GM12878 (cell line): ENCODE data around the gene HMBS. TPM values are rescaled to one million over a fixed set of nuclear protein-coding genes. Genes with fewer than 3 reads are reported as not detected.

Source experiments
- CBX5 ChIP-seq: sonication (generic); IDR thresholded peaks from 2 replicates; pipeline ENCODE4 v1.6.1; 2016; ENCODE audit warnings: low read depth, moderate library complexity, mild to moderate bottlenecking, inconsistent platforms
- CHD4 ChIP-seq: fragments of 200-600 bp; sonication (generic); IDR thresholded peaks from 2 replicates; pipeline ENCODE4 v1.6.1; 2016; ENCODE audit warnings: mild to moderate bottlenecking
- CREM ChIP-seq: IDR thresholded peaks from 2 replicates; pipeline ENCODE4 v1.6.1; 2014; ENCODE audit warnings: antibody characterized with exemption, low read depth
- ETV6 ChIP-seq, 2 experiments: fragments of 450-650 bp in 1 of 2; IDR thresholded peaks in 1 of 2; conservative IDR thresholded peaks in 1 of 2; 2 replicates each; pipeline ENCODE4 v1.6.1; 2014; ENCODE audit warnings: antibody characterized with exemption in 1 of 2, borderline replicate concordance in 1 of 2, low read depth in 1 of 2, mild to moderate bottlenecking in 1 of 2, moderate library complexity in 1 of 2
- MTA2 ChIP-seq: fragments of 450-650 bp; IDR thresholded peaks from 2 replicates; pipeline ENCODE4 v1.6.1; 2016; ENCODE audit warnings: low read depth, mild to moderate bottlenecking, moderate library complexity
- PML ChIP-seq: IDR thresholded peaks from 2 replicates; pipeline ENCODE4 v1.6.1; 2012; ENCODE audit warnings: low read length, inconsistent platforms
- RAD51 ChIP-seq: fragments of 450-650 bp; IDR thresholded peaks from 2 replicates; pipeline ENCODE4 v1.6.1; 2016; ENCODE audit warnings: moderate library complexity, mild to moderate bottlenecking, inconsistent platforms
- RB1 ChIP-seq: fragments of 450-650 bp; formaldehyde crosslinking; IDR thresholded peaks from 2 replicates; pipeline ENCODE4 v1.6.1; 2017; ENCODE audit warnings: mild to moderate bottlenecking, borderline replicate concordance
- ZBED1 ChIP-seq: IDR thresholded peaks from 2 replicates; pipeline ENCODE4 v1.6.1; 2016; ENCODE audit warnings: borderline replicate concordance
- polyA plus RNA-seq, 11 experiments: library from polyadenylated mRNA; depleted of rRNA in 4 of 11; unstranded in 6 of 11; stranded (reverse) in 5 of 11; fragments of >200 nt; fragmentation: Nextera tagmentation in 4 of 11; fragmentation: Illumina TruSeq in 1 of 11; extraction: Ambion mirVana in 4 of 11; extraction: Trizol in 1 of 11; gene quantifications; 1 replicate in 1 of 11; 2 replicates in 10 of 11; pipeline versions ENCODE4 v1.2.1 to v1.2.3, GENCODE V29; 2011 to 2016; ENCODE audit warnings: inconsistent platforms in 2 of 11, missing spikeins in 2 of 11, low read depth in 1 of 11
- total RNA-seq, 4 experiments: library from RNA; depleted of rRNA in 3 of 4; stranded (reverse); fragments of >200 nt in 3 of 4; fragmentation: Illumina TruSeq in 1 of 4; extraction: Trizol in 1 of 4; gene quantifications; 2 replicates each; pipeline versions ENCODE4 v1.2.1 to v1.2.3, GENCODE V29; 2013 to 2021
- TF ChIP-seq, protein P1 (sequence below): IDR thresholded peaks from 2 replicates; pipeline ENCODE4 v1.6.1; 2012; ENCODE audit warnings: improper control_type of control experiment, low read depth, low read length; ENCODE audit not compliant: insufficient replicate concordance
- TF ChIP-seq, protein P2 (sequence below): fragments of 450-650 bp; IDR thresholded peaks from 2 replicates; pipeline ENCODE4 v1.6.1; 2017; ENCODE audit warnings: mild to moderate bottlenecking
- TF ChIP-seq, protein P3 (sequence below): fragments of 450-650 bp; IDR thresholded peaks from 2 replicates; pipeline ENCODE4 v1.6.1; 2016; ENCODE audit warnings: mild to moderate bottlenecking
- TF ChIP-seq, protein P4 (sequence below): fragments of 450-650 bp; conservative IDR thresholded peaks from 2 replicates; pipeline ENCODE4 v1.6.1; 2017; ENCODE audit warnings: mild to moderate bottlenecking, moderate library complexity
- TF ChIP-seq, protein P5 (sequence below): IDR thresholded peaks from 2 replicates; pipeline ENCODE4 v1.6.1; 2011; ENCODE audit warnings: mild to moderate bottlenecking, low read depth, low read length, moderate library complexity; ENCODE audit not compliant: insufficient replicate concordance

Gene HMBS
- total and polyA plus RNA-seq, 10 of the 15 experiments (the other 5 are each of a cell fraction or from before 2014, with no cell fraction given) = 17.7 to 96.7 (median 49.7) TPM

DNA sequence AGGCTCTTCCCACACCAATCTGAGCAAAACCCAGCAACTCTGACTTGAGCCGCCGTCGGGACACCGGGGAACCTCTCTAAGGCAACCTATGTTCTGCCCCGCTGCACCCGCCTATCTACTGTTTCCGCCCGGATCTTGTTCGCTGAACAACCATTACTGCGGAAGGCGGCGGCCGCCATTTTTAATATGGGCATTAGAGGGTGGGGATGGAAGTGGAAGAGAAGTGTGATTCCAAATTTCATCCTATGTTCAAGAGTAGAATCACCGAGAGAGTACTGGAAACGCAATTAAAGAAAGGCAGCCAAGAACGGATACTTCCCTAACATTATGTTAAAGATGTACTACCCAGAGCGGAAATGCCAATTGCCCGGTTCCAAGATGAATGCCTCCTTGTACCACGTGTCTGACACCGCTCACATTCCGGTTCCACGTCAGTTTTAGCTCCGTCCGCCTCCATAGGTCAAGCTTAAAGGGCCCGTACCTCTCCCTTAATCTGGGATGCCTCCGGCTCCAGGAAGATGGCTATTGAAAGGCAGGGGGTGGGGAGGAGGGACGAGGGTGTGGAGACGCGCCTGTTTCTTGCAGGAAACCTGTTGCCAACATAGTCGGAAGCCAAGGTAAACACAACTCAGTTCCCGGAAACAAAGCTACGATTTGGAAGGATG is 17.2 kb downstream of the HMBS start, which contains the start of gene DPAGT1 (continued):
- TF ChIP-seq, protein P1, sequence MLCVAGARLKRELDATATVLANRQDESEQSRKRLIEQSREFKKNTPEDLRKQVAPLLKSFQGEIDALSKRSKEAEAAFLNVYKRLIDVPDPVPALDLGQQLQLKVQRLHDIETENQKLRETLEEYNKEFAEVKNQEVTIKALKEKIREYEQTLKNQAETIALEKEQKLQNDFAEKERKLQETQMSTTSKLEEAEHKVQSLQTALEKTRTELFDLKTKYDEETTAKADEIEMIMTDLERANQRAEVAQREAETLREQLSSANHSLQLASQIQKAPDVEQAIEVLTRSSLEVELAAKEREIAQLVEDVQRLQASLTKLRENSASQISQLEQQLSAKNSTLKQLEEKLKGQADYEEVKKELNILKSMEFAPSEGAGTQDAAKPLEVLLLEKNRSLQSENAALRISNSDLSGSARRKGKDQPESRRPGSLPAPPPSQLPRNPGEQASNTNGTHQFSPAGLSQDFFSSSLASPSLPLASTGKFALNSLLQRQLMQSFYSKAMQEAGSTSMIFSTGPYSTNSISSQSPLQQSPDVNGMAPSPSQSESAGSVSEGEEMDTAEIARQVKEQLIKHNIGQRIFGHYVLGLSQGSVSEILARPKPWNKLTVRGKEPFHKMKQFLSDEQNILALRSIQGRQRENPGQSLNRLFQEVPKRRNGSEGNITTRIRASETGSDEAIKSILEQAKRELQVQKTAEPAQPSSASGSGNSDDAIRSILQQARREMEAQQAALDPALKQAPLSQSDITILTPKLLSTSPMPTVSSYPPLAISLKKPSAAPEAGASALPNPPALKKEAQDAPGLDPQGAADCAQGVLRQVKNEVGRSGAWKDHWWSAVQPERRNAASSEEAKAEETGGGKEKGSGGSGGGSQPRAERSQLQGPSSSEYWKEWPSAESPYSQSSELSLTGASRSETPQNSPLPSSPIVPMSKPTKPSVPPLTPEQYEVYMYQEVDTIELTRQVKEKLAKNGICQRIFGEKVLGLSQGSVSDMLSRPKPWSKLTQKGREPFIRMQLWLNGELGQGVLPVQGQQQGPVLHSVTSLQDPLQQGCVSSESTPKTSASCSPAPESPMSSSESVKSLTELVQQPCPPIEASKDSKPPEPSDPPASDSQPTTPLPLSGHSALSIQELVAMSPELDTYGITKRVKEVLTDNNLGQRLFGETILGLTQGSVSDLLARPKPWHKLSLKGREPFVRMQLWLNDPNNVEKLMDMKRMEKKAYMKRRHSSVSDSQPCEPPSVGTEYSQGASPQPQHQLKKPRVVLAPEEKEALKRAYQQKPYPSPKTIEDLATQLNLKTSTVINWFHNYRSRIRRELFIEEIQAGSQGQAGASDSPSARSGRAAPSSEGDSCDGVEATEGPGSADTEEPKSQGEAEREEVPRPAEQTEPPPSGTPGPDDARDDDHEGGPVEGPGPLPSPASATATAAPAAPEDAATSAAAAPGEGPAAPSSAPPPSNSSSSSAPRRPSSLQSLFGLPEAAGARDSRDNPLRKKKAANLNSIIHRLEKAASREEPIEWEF = no peak
- peak; percentile 46; the same call in 1 of the 2 replicates for TF ChIP-seq CBX5
- TF ChIP-seq MTA2 = peak; percentile 30; the same call in 1 of the 2 replicates
- TF ChIP-seq, protein P2, sequence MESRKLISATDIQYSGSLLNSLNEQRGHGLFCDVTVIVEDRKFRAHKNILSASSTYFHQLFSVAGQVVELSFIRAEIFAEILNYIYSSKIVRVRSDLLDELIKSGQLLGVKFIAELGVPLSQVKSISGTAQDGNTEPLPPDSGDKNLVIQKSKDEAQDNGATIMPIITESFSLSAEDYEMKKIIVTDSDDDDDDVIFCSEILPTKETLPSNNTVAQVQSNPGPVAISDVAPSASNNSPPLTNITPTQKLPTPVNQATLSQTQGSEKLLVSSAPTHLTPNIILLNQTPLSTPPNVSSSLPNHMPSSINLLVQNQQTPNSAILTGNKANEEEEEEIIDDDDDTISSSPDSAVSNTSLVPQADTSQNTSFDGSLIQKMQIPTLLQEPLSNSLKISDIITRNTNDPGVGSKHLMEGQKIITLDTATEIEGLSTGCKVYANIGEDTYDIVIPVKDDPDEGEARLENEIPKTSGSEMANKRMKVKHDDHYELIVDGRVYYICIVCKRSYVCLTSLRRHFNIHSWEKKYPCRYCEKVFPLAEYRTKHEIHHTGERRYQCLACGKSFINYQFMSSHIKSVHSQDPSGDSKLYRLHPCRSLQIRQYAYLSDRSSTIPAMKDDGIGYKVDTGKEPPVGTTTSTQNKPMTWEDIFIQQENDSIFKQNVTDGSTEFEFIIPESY = no peak
- TF ChIP-seq, protein P3, sequence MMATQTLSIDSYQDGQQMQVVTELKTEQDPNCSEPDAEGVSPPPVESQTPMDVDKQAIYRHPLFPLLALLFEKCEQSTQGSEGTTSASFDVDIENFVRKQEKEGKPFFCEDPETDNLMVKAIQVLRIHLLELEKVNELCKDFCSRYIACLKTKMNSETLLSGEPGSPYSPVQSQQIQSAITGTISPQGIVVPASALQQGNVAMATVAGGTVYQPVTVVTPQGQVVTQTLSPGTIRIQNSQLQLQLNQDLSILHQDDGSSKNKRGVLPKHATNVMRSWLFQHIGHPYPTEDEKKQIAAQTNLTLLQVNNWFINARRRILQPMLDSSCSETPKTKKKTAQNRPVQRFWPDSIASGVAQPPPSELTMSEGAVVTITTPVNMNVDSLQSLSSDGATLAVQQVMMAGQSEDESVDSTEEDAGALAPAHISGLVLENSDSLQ = peak; percentile 88
- TF ChIP-seq CREM = peak; percentile 88
- TF ChIP-seq ZBED1 = 0 out of 2 replicates have a peak, but pooled peaks have one; percentile 19
- TF ChIP-seq ETV6 (conservative IDR thresholded peaks at IDR 0.05 in 1 of 2, IDR thresholded peaks at IDR 0.05 in 1 of 2; ENCODE audit: borderline replicate concordance in 1 of 2, low read depth in 1 of 2) = peak in 1 of 2 experiments; percentile 22; a peak in 2 of 4 replicates
- TF ChIP-seq RB1 = 0 out of 2 replicates have a peak, but pooled peaks have one; percentile 65
- TF ChIP-seq, protein P4, sequence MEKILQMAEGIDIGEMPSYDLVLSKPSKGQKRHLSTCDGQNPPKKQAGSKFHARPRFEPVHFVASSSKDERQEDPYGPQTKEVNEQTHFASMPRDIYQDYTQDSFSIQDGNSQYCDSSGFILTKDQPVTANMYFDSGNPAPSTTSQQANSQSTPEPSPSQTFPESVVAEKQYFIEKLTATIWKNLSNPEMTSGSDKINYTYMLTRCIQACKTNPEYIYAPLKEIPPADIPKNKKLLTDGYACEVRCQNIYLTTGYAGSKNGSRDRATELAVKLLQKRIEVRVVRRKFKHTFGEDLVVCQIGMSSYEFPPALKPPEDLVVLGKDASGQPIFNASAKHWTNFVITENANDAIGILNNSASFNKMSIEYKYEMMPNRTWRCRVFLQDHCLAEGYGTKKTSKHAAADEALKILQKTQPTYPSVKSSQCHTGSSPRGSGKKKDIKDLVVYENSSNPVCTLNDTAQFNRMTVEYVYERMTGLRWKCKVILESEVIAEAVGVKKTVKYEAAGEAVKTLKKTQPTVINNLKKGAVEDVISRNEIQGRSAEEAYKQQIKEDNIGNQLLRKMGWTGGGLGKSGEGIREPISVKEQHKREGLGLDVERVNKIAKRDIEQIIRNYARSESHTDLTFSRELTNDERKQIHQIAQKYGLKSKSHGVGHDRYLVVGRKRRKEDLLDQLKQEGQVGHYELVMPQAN = peak; percentile 36
- TF ChIP-seq, protein P5, sequence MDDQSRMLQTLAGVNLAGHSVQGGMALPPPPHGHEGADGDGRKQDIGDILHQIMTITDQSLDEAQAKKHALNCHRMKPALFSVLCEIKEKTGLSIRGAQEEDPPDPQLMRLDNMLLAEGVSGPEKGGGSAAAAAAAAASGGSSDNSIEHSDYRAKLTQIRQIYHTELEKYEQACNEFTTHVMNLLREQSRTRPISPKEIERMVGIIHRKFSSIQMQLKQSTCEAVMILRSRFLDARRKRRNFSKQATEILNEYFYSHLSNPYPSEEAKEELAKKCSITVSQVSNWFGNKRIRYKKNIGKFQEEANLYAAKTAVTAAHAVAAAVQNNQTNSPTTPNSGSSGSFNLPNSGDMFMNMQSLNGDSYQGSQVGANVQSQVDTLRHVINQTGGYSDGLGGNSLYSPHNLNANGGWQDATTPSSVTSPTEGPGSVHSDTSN = peak; percentile 73
- TF ChIP-seq PML = no peak
- TF ChIP-seq RAD51 = peak; percentile 97
- TF ChIP-seq CHD4 = no peak
